HepG2 (cell line): ENCODE results near the gene GAL3ST3. TPM values are rescaled to one million over a fixed set of nuclear protein-coding genes. Genes with fewer than 3 reads are reported as not detected.
A peak's percentile ranks its signal among the peaks of the same experiment; 100 is the strongest.

ENCODE experiments used
- ATAC-seq: fragments of 200-7000 bp; cut with Tn5 transposase; 3 replicates; pipeline ENCODE4 v1.9.1; 2020; ENCODE audit warnings: mild to moderate bottlenecking, moderate library complexity
- BruUV-seq: library from RNA; stranded (reverse); fragments of 400-500 nt; replicated peaks from 2 replicates; lab custom pipeline; 2021; lab: Mats Ljungman, UMichigan
- CTCF ChIA-PET: fragments of 300-600 bp; formaldehyde crosslinking; extraction: SDS; loops from one replicate; lab custom pipeline; 2021; ENCODE audit warnings: low total read pairs, inconsistent platforms, low intra/inter-chr PET ratio; lab: Yijun Ruan, JAX
- POLR2A ChIA-PET: fragments of 350-600 bp; sonication (Branson Sonifier 250); formaldehyde crosslinking; loops from one replicate; lab custom pipeline; 2020; ENCODE audit warnings: antibody characterized with exemption, inconsistent platforms; lab: Yijun Ruan, JAX
- DNase-seq: peaks from one replicate; pipeline ENCODE4 v3.0.0-alpha.2; 2015; ENCODE audit warnings: low spot score
- FAIRE-seq: peaks from 3 replicates; lab custom pipeline; 2011; peaks lifted over from hg19 to GRCh38; lab: Jason Lieb, UNC
- H2AFZ ChIP-seq: one replicate; pipeline ENCODE4 v1.6.1; 2011; ENCODE audit warnings: low read length, inconsistent platforms
- H3K27ac ChIP-seq: fragments of 300-600 bp; 3 replicates; pipeline ENCODE4 v1.8.0; 2011; ENCODE audit warnings: mixed run types, mild to moderate bottlenecking, mixed read lengths, low read length, inconsistent platforms; ENCODE audit not compliant: insufficient read depth; ENCODE audit errors: extremely low read length
- H3K27me3 ChIP-seq, 2 experiments: fragments of 200-600 bp in 1 of 2; 2 replicates in 1 of 2; 3 replicates in 1 of 2; pipeline versions ENCODE4 v1.6.0 to v1.8.0; 2011; ENCODE audit warnings: low read length in 2 of 2, mild to moderate bottlenecking in 2 of 2, moderate library complexity in 2 of 2, inconsistent platforms in 1 of 2; ENCODE audit not compliant: insufficient read depth in 2 of 2, control insufficient read depth in 1 of 2
- H3K36me3 ChIP-seq, 2 experiments: fragments of 200-600 bp in 1 of 2; replicated peaks in 1 of 2; 2 replicates in 1 of 2; 3 replicates in 1 of 2; pipeline versions ENCODE4 v1.5.1 to v1.8.0; 2011; ENCODE audit warnings: low read length in 2 of 2, inconsistent platforms in 1 of 2; ENCODE audit not compliant: insufficient read depth in 2 of 2, control insufficient read depth in 1 of 2
- H3K4me1 ChIP-seq: 2 replicates; pipeline ENCODE4 v1.5.1; 2012; ENCODE audit warnings: low read length, inconsistent platforms; ENCODE audit not compliant: insufficient read depth
- H3K4me2 ChIP-seq: 2 replicates; pipeline ENCODE4 v1.6.0; 2011; ENCODE audit warnings: low read depth, low read length, inconsistent platforms
- H3K4me3 ChIP-seq, 3 experiments: fragments of 200-600 bp in 1 of 3; sonication (generic), shearing (Covaris generic) in 1 of 3; replicated peaks in 1 of 3; 2 replicates each; pipeline ENCODE4 v1.5.1; 2011 to 2016; ENCODE audit warnings: low read length in 3 of 3, inconsistent platforms in 2 of 3, low read depth in 2 of 3, mild to moderate bottlenecking in 2 of 3, control low read depth in 1 of 3, mixed read lengths in 1 of 3; ENCODE audit not compliant: insufficient read depth in 1 of 3
- H3K79me2 ChIP-seq: one replicate; pipeline ENCODE4 v1.6.1; 2011; ENCODE audit warnings: low read length, inconsistent platforms; ENCODE audit not compliant: insufficient read depth
- H3K9ac ChIP-seq: 2 replicates; pipeline ENCODE4 v1.6.0; 2011; ENCODE audit warnings: mild to moderate bottlenecking, low read depth, low read length, inconsistent platforms; ENCODE audit not compliant: insufficient read depth
- H3K9me3 ChIP-seq: 2 replicates; pipeline ENCODE4 v1.5.1; 2012; ENCODE audit warnings: mild to moderate bottlenecking, low read length
- H4K20me1 ChIP-seq: 2 replicates; pipeline ENCODE4 v1.6.0; 2011; ENCODE audit warnings: inconsistent platforms, mild to moderate bottlenecking, low read length, moderate library complexity; ENCODE audit not compliant: insufficient read depth
- GATA4 ChIP-seq: sonication (generic); IDR thresholded peaks from 2 replicates; pipeline ENCODE4 v1.6.1; 2016; ENCODE audit warnings: antibody characterized with exemption, low read depth, borderline replicate concordance
- RBM22 ChIP-seq: fragments of 200-400 bp; formaldehyde crosslinking; optimal IDR thresholded peaks from 2 replicates; pipeline ENCODE3; 2017; ENCODE audit warnings: mild to moderate bottlenecking, low read length, moderate library complexity
- SRF ChIP-seq: IDR thresholded peaks from 2 replicates; pipeline ENCODE4 v1.6.1; 2011; ENCODE audit warnings: mild to moderate bottlenecking, low read depth, low read length, moderate library complexity
- WGBS: methylation state at CpG from one replicate; pipeline ENCODE4 v1.1.6; 2017; ENCODE audit warnings: low lambda C conversion rate; 5-methylcytosine and 5-hydroxymethylcytosine counted together
- in situ Hi-C: cut with HindIII; loops from 2 replicates; pipeline ENCODE4 v1.10.0; 2017; ENCODE audit warnings: low pct_unique_long_range_greater_than_20kb; ENCODE audit not compliant: extremely low pct_ligation_motif_present
- intact Hi-C: fragments of 100-400 bp; cut with micrococcal nuclease; formaldehyde crosslinking; loops from one replicate; pipeline ENCODE4 v1.10.0; 2022; ENCODE audit not compliant: unreplicated experiment
- polyA plus RNA-seq, 8 experiments: library from polyadenylated mRNA; depleted of rRNA in 3 of 8; stranded (reverse) in 7 of 8; unstranded in 1 of 8; fragments of >200 nt; fragmentation: Illumina TruSeq in 4 of 8; extraction: Trizol in 4 of 8; gene quantifications; 2 replicates each; pipeline versions ENCODE4 v1.2.1 to v1.2.3, GENCODE V29; 2011 to 2016; ENCODE audit warnings: low read depth in 4 of 8, missing spikeins in 1 of 8, mixed read lengths in 1 of 8; ENCODE audit not compliant: insufficient read depth in 1 of 8
- total RNA-seq, 5 experiments: library from RNA; depleted of rRNA; stranded (reverse); fragments of >200 nt; fragmentation: Illumina TruSeq; extraction: Trizol; gene quantifications; 2 replicates each; pipeline ENCODE4 v1.2.3, GENCODE V29; 2016; ENCODE audit warnings: low read depth in 1 of 5

GAL3ST3 gene
- total and polyA plus RNA-seq, 2 of the 13 experiments (the other 11 are each of a cell fraction or from before 2014, with no cell fraction given), result not detected

GRCh38 chr11:66067640-66068039 lies 18.7 kb upstream of the GAL3ST3 start:
- 84% methylated on average over 4 of the region's 4 CpGs for WGBS
- no peak for TF ChIP-seq GATA4
- no peak overlapping the region for H2AFZ ChIP-seq
- intact Hi-C loops (no loop called here), in situ Hi-C loops (loop anchor here (5.0 kb wide), 1 partner anchor 65 kb away; no protein-coding TSS in a partner anchor)
- H3K9me3 ChIP-seq, result no peaks in the 10 kb centered on the region
- no peak overlapping the region for H3K4me3 ChIP-seq
- H3K36me3 ChIP-seq, result peaks cover 17 to 56% of the 10 kb centered on the region in 2 experiments
- BruUV-seq, result no TSS peak
- no peaks in the 10 kb centered on the region for H3K27me3 ChIP-seq
- POLR2A ChIA-PET, result interaction anchor here (5.1 kb wide), 1 partner anchor 15 kb away, joined by 40 read pairs; the partner anchor contains the start of gene SF3B2
- DNase-seq (no peak), ATAC-seq (no peak), FAIRE-seq (no peak)
- H3K9ac ChIP-seq, result no peak overlapping the region
- H3K79me2 ChIP-seq, result peaks cover 19% of the 10 kb centered on the region
- H3K27ac ChIP-seq, result peak overlapping the region; percentile 10
- peaks cover 52% of the 10 kb centered on the region for H3K4me1 ChIP-seq
- CTCF ChIA-PET, result interaction anchor here (2.7 kb wide), 1 partner anchor 67 kb away, joined by 14 read pairs; no protein-coding TSS in a partner anchor
- H4K20me1 ChIP-seq, result no peaks in the 10 kb centered on the region
- H3K4me2 ChIP-seq, result no peak overlapping the region

GRCh38 chr11:66066751-66067150 lies 17.8 kb upstream of the GAL3ST3 start:
- POLR2A ChIA-PET, result interaction anchor here (5.1 kb wide), 1 partner anchor 14 kb away, joined by 40 read pairs; the partner anchor contains the start of gene SF3B2
- Histone ChIP-seq H3K27me3 (no peaks in the 10 kb centered on the region), H4K20me1 (no peaks in the 10 kb centered on the region), H3K4me1 (peaks cover 43% of the 10 kb centered on the region)
- CTCF ChIA-PET, result interaction anchor here (2.7 kb wide), 1 partner anchor 68 kb away, joined by 14 read pairs; no protein-coding TSS in a partner anchor
- intact Hi-C loops (no loop called here), in situ Hi-C loops (loop anchor here (5.0 kb wide), 1 partner anchor 66 kb away; no protein-coding TSS in a partner anchor)
- FAIRE-seq, result no peak
- peak; percentile 65 for TF ChIP-seq RBM22
- TF ChIP-seq SRF, result no peak
- TF ChIP-seq, all 625 proteins: peak for 1
- WGBS, result 89% methylated on average over 3 of the region's 3 CpGs
- peaks cover 11% of the 10 kb centered on the region for H3K79me2 ChIP-seq
- H3K27ac ChIP-seq, result no peak overlapping the region
- H3K4me2 ChIP-seq, result no peak overlapping the region
- no peak for DNase-seq
- no peak overlapping the region for H3K9ac ChIP-seq
- H3K4me3 ChIP-seq, result no peak overlapping the region
- BruUV-seq, result no TSS peak
- H3K9me3 ChIP-seq, result no peaks in the 10 kb centered on the region
- H3K36me3 ChIP-seq, result peaks cover 19 to 62% of the 10 kb centered on the region in 2 experiments
- H2AFZ ChIP-seq, result no peak overlapping the region
- ATAC-seq, result no peak
